ENCODE results near the gene CD2AP. TPM values are rescaled to one million over a fixed set of nuclear protein-coding genes. Genes with fewer than 3 reads are reported as not detected.

CD2AP gene
- total RNA-seq, 1 donor: 30.4 TPM

- DNase-seq (ENCODE audit: insufficient read length, low spot score, missing footprints): no peak
- TF ChIP-seq, protein P1, sequence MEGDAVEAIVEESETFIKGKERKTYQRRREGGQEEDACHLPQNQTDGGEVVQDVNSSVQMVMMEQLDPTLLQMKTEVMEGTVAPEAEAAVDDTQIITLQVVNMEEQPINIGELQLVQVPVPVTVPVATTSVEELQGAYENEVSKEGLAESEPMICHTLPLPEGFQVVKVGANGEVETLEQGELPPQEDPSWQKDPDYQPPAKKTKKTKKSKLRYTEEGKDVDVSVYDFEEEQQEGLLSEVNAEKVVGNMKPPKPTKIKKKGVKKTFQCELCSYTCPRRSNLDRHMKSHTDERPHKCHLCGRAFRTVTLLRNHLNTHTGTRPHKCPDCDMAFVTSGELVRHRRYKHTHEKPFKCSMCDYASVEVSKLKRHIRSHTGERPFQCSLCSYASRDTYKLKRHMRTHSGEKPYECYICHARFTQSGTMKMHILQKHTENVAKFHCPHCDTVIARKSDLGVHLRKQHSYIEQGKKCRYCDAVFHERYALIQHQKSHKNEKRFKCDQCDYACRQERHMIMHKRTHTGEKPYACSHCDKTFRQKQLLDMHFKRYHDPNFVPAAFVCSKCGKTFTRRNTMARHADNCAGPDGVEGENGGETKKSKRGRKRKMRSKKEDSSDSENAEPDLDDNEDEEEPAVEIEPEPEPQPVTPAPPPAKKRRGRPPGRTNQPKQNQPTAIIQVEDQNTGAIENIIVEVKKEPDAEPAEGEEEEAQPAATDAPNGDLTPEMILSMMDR (IDR thresholded peaks at IDR 0.05; ENCODE audit: extremely low read depth, low read depth, low read length): no peak
- Histone ChIP-seq H3K79me2 (ENCODE audit: insufficient read depth, low read length) (peaks cover 71% of the 10 kb centered on the region), H3K36me3 (ENCODE audit: insufficient read depth, low read length) (no peaks in the 10 kb centered on the region), H2AFZ (ENCODE audit: low read length) (no peak overlapping the region), H3K4me1 (ENCODE audit: insufficient read depth, low read length) (peaks cover 26% of the 10 kb centered on the region), H4K20me1 (ENCODE audit: insufficient read depth, low read length) (peaks cover 9% of the 10 kb centered on the region), H3K27ac (ENCODE audit: low read depth, low read length) (peak overlapping the region; percentile 83), H3K4me2 (ENCODE audit: insufficient read depth, low read length) (peak overlapping the region; percentile 70), H3K27me3 (ENCODE audit: insufficient read depth, low read length) (no peaks in the 10 kb centered on the region), H3K4me3 (ENCODE audit: insufficient read depth, low read length) (no peak overlapping the region), H3K9me3 (ENCODE audit: low read depth, low read length) (no peaks in the 10 kb centered on the region)
These were observed 6.4 kb downstream of the CD2AP start for GRCh38 chr6:47483853-47484546.

- Histone ChIP-seq H2AFZ (ENCODE audit: low read length) (no peak overlapping the region), H3K4me2 (ENCODE audit: insufficient read depth, low read length) (peak overlapping the region; percentile 70), H3K36me3 (ENCODE audit: insufficient read depth, low read length) (no peaks in the 10 kb centered on the region), H3K79me2 (ENCODE audit: insufficient read depth, low read length) (peaks cover 69% of the 10 kb centered on the region), H3K4me3 (ENCODE audit: insufficient read depth, low read length) (no peak overlapping the region), H3K4me1 (ENCODE audit: insufficient read depth, low read length) (peaks cover 22% of the 10 kb centered on the region), H3K27ac (ENCODE audit: low read depth, low read length) (peak overlapping the region; percentile 83), H3K9me3 (ENCODE audit: low read depth, low read length) (no peaks in the 10 kb centered on the region), H4K20me1 (ENCODE audit: insufficient read depth, low read length) (peaks cover 5% of the 10 kb centered on the region), H3K27me3 (ENCODE audit: insufficient read depth, low read length) (no peaks in the 10 kb centered on the region)
- no peak for DNase-seq (ENCODE audit: insufficient read length, low spot score, missing footprints)
- TF ChIP-seq, protein P1 (IDR thresholded peaks at IDR 0.05; ENCODE audit: extremely low read depth, low read depth, low read length): no peak
These were observed 7.0 kb downstream of the CD2AP start for GRCh38 chr6:47484616-47485015.

GRCh38 chr6:47485083-47485482, 7.5 kb downstream of the CD2AP start:
- Histone ChIP-seq H3K4me1 (ENCODE audit: insufficient read depth, low read length) (peaks cover 22% of the 10 kb centered on the region), H3K27me3 (ENCODE audit: insufficient read depth, low read length) (no peaks in the 10 kb centered on the region), H3K4me2 (ENCODE audit: insufficient read depth, low read length) (peak overlapping the region; percentile 70), H3K27ac (ENCODE audit: low read depth, low read length) (peak overlapping the region; percentile 83), H3K36me3 (ENCODE audit: insufficient read depth, low read length) (no peaks in the 10 kb centered on the region), H2AFZ (ENCODE audit: low read length) (no peak overlapping the region), H3K4me3 (ENCODE audit: insufficient read depth, low read length) (no peak overlapping the region), H3K9me3 (ENCODE audit: low read depth, low read length) (no peaks in the 10 kb centered on the region), H4K20me1 (ENCODE audit: insufficient read depth, low read length) (peaks cover 5% of the 10 kb centered on the region), H3K79me2 (ENCODE audit: insufficient read depth, low read length) (peaks cover 67% of the 10 kb centered on the region)
- TF ChIP-seq, protein P1 (IDR thresholded peaks at IDR 0.05; ENCODE audit: extremely low read depth, low read depth, low read length): no peak
- no peak for DNase-seq (ENCODE audit: insufficient read length, low spot score, missing footprints)

DNA sequence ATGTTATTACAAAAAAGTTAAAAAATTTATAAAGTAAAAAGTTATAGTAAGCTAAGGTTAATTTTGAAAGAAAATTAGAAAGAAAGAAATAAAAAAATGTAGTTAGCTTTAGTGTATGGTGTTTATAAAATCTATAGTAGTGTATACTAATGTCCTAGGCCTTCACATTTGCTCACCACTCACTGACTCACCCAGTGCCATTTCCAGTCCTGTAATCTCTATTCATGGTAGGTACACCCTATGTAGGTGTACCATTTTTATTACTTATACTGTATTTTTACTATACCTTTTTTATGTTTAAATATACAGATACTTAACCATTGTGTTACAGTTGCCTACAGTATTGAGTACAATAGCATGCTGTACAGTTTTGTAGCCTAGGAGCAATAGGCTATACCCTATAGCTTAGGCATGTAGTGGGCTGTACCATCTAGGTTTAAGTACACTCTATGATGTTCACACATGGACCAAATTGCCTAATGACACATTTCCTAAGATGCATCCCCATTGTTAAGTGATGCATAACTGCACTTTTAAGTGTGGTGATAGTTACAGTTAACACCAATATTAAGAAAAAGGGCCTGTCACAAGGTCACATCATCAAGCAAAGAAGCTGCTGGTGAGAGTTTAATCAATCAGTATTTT, 8.0 kb downstream of the CD2AP start:
- TF ChIP-seq, protein P1 (IDR thresholded peaks at IDR 0.05; ENCODE audit: extremely low read depth, low read depth, low read length): no peak
- Histone ChIP-seq H3K9me3 (ENCODE audit: low read depth, low read length) (no peaks in the 10 kb centered on the region), H3K4me1 (ENCODE audit: insufficient read depth, low read length) (peaks cover 22% of the 10 kb centered on the region), H2AFZ (ENCODE audit: low read length) (no peak overlapping the region), H3K27me3 (ENCODE audit: insufficient read depth, low read length) (no peaks in the 10 kb centered on the region), H4K20me1 (ENCODE audit: insufficient read depth, low read length) (peaks cover 5% of the 10 kb centered on the region), H3K4me2 (ENCODE audit: insufficient read depth, low read length) (no peak overlapping the region), H3K79me2 (ENCODE audit: insufficient read depth, low read length) (peaks cover 67% of the 10 kb centered on the region), H3K27ac (ENCODE audit: low read depth, low read length) (peak overlapping the region; percentile 83), H3K4me3 (ENCODE audit: insufficient read depth, low read length) (no peak overlapping the region), H3K36me3 (ENCODE audit: insufficient read depth, low read length) (no peaks in the 10 kb centered on the region)
- no peak for DNase-seq (ENCODE audit: insufficient read length, low spot score, missing footprints)
